ENCODE data around the gene TBC1D1. TPM values are rescaled to one million over a fixed set of nuclear protein-coding genes. Genes with fewer than 3 reads are reported as not detected.

TBC1D1 gene
- total and polyA plus RNA-seq, 2 experiments from 2014 or later, result 53.9 to 151 TPM

- H2AFZ ChIP-seq, result no peak overlapping the region
- H3K27me3 Mint-ChIP-seq (ENCODE audit: insufficient read depth, low read depth, poor library complexity), result no peaks in the 10 kb centered on the region
These were observed 12.1 kb downstream of the TBC1D1 start for GRCh38 chr4:37902738-37903693.

More at GRCh38 chr4:37902738-37903693, 12.1 kb downstream of the TBC1D1 start:
- H3K27ac Mint-ChIP-seq, result no peak overlapping the region
- H3K27ac ChIP-seq (ENCODE audit: low read depth), result no peak overlapping the region; the same call in 1 of the 2 replicates
- TF ChIP-seq ZNF331 (CRISPR knock-in tag; IDR thresholded peaks at IDR 0.05; ENCODE audit: low read depth) (no peak), ZNF114 (CRISPR knock-in tag; IDR thresholded peaks at IDR 0.05) (no peak), STAT1 (IDR thresholded peaks at IDR 0.05; ENCODE audit: unreplicated experiment) (no peak), NANOG (IDR thresholded peaks at IDR 0.05; ENCODE audit: borderline replicate concordance) (no peak), JUNB (IDR thresholded peaks at IDR 0.05; ENCODE audit: unreplicated experiment) (no peak), EZH2phosphoT487 (IDR thresholded peaks at IDR 0.05; ENCODE audit: unreplicated experiment) (no peak), ETS1 (IDR thresholded peaks at IDR 0.05) (no peak), REST (IDR thresholded peaks at IDR 0.05; ENCODE audit: unreplicated experiment) (no peak), CTCF (conservative IDR thresholded peaks at IDR 0.05; ENCODE audit: low read depth in 2 of 2) (no peak), ZNF462 (CRISPR knock-in tag; IDR thresholded peaks at IDR 0.05) (no peak), CREB1 (CRISPR knock-in tag; IDR thresholded peaks at IDR 0.05; ENCODE audit: low read depth) (no peak)
- peaks cover 27% of the 10 kb centered on the region for H3K4me1 Mint-ChIP-seq
- DNase-seq (ENCODE audit: low spot score), result no peak
- H3K27me3 ChIP-seq (ENCODE audit: insufficient read depth), result no peaks in the 10 kb centered on the region
- H3K36me3 Mint-ChIP-seq (ENCODE audit: low read depth), result peaks cover 2% of the 10 kb centered on the region; the same call in 1 of the 3 replicates
- no peak for ATAC-seq
- no peaks in the 10 kb centered on the region for H4K20me1 ChIP-seq (replicated peaks; ENCODE audit: insufficient read depth)
- H3K4me3 Mint-ChIP-seq, result no peak overlapping the region
- peaks cover 26% of the 10 kb centered on the region for H3K4me1 ChIP-seq (ENCODE audit: insufficient read depth)
- H3K4me2 ChIP-seq, result no peak overlapping the region
- no peaks in the 10 kb centered on the region for H3K79me2 ChIP-seq (replicated peaks; ENCODE audit: insufficient read depth)
- H3F3A ChIP-seq (replicated peaks; ENCODE audit: low read depth), result no peaks in the 10 kb centered on the region
- H3K36me3 ChIP-seq (ENCODE audit: insufficient read depth), result no peaks in the 10 kb centered on the region
- H3K4me3 ChIP-seq, result no peak overlapping the region
- no peaks in the 10 kb centered on the region for H3K9me2 ChIP-seq (ENCODE audit: insufficient read depth)
- H3K9me3 Mint-ChIP-seq, result no peaks in the 10 kb centered on the region

Measured in GM23338 (cell line).